Prostate gland (tissue), 2 donors: ENCODE measurements around the gene SLFN12L. TPM values are rescaled to one million over a fixed set of nuclear protein-coding genes. Genes with fewer than 3 reads are reported as not detected.

Experiments used
- DNase-seq: peaks from one replicate; pipeline ENCODE4 v3.0.0-alpha.2; 2019; ENCODE audit warnings: low spot score
- H3K27ac ChIP-seq, 2 donors: fragments of 200-600 bp; sonication (generic); 2 replicates each; pipeline ENCODE4 v1.5.1; 2017 to 2019
- H3K27me3 ChIP-seq: fragments of 200-600 bp; sonication (generic); replicated peaks from 2 replicates; pipeline ENCODE4 v1.5.1; 2019; ENCODE audit not compliant: insufficient read depth
- H3K36me3 ChIP-seq, 2 donors: fragments of 200-600 bp; sonication (generic); 1 replicate in 1 of 2; 2 replicates in 1 of 2; pipeline versions ENCODE4 v1.5.1 to v1.8.1; 2017 to 2019
- H3K4me1 ChIP-seq: fragments of 200-600 bp; sonication (generic); replicated peaks from 2 replicates; pipeline ENCODE4 v1.5.1; 2019
- H3K4me3 ChIP-seq, 2 donors: fragments of 200-600 bp; sonication (generic); 2 replicates each; pipeline ENCODE4 v1.5.1; 2017 to 2019
- H3K9me3 ChIP-seq: fragments of 200-600 bp; sonication (generic); 2 replicates; pipeline ENCODE4 v1.5.1; 2017
- CTCF ChIP-seq, 4 experiments: fragments of 200-600 bp in 2 of 4; fragments of 450-650 bp in 2 of 4; sonication (generic) in 2 of 4; IDR thresholded peaks; 1 replicate in 3 of 4; 2 replicates in 1 of 4; pipeline ENCODE4 v1.5.1; 2016 to 2019; ENCODE audit warnings: antibody characterized with exemption in 4 of 4, mild to moderate bottlenecking in 2 of 4, moderate library complexity in 2 of 4
- POLR2A ChIP-seq: fragments of 450-650 bp; IDR thresholded peaks from one replicate; pipeline ENCODE4 v1.6.1; 2016; ENCODE audit warnings: antibody characterized with exemption, mild to moderate bottlenecking
- POLR2AphosphoS5 ChIP-seq: sonication (generic); formaldehyde crosslinking; IDR thresholded peaks from one replicate; pipeline ENCODE4 v1.6.1; 2017; ENCODE audit warnings: antibody characterized with exemption
- WGBS: methylation state at CpG from one replicate; pipeline ENCODE4 v1.1.5; 2018; 5-methylcytosine and 5-hydroxymethylcytosine counted together
- intact Hi-C: fragments of 100-400 bp; cut with DNase I; formaldehyde crosslinking; loops from one replicate; pipeline ENCODE4 v1.14.2; 2022
- total RNA-seq, 2 donors: library from RNA; depleted of rRNA; stranded (reverse); fragments of >200 nt; gene quantifications; one replicate each; pipeline ENCODE4 v1.1.0, GENCODE V29; 2016

SLFN12L gene
- total RNA-seq, 2 donors from 2014 or later, result 0.23 to 1.2 TPM

GRCh38 chr17:35543856-35544255 is 6.4 kb upstream of the SLFN12L start:
- Histone ChIP-seq H3K36me3 (no peaks in the 10 kb centered on the region), H3K27me3 (no peaks in the 10 kb centered on the region), H3K9me3 (no peaks in the 10 kb centered on the region), H3K27ac (no peak overlapping the region), H3K4me3 (no peak overlapping the region), H3K4me1 (no peaks in the 10 kb centered on the region)
- DNase-seq, result no peak
- WGBS, result 37% methylated on average over 1 of the region's 1 CpG
- intact Hi-C loops, result no loop called here
- TF ChIP-seq CTCF (IDR thresholded peaks at IDR 0.05), result no peak
- no peak for TF ChIP-seq POLR2AphosphoS5
- no peak for TF ChIP-seq POLR2A

GRCh38 chr17:35542990-35543389 is 5.5 kb upstream of the SLFN12L start:
- no peak overlapping the region for H3K27ac ChIP-seq
- no peak overlapping the region for H3K4me3 ChIP-seq
- no peaks in the 10 kb centered on the region for H3K27me3 ChIP-seq
- no peaks in the 10 kb centered on the region for H3K4me1 ChIP-seq
- no peak for TF ChIP-seq POLR2AphosphoS5
- TF ChIP-seq CTCF (IDR thresholded peaks at IDR 0.05), result no peak
- no peak for TF ChIP-seq POLR2A
- no peaks in the 10 kb centered on the region for H3K9me3 ChIP-seq
- no peak for DNase-seq
- no peaks in the 10 kb centered on the region for H3K36me3 ChIP-seq
- intact Hi-C loops, result no loop called here

- DNase-seq, result no peak
- intact Hi-C loops, result no loop called here
- Histone ChIP-seq H3K9me3 (no peaks in the 10 kb centered on the region), H3K4me1 (no peaks in the 10 kb centered on the region), H3K36me3 (no peaks in the 10 kb centered on the region), H3K27ac (no peak overlapping the region), H3K27me3 (no peaks in the 10 kb centered on the region), H3K4me3 (no peak overlapping the region)
- TF ChIP-seq CTCF (IDR thresholded peaks at IDR 0.05) (no peak), POLR2AphosphoS5 (no peak), POLR2A (no peak)
- WGBS, result 67% methylated on average over 1 of the region's 1 CpG
Observed at GRCh38 chr17:35541434-35541833, 4.0 kb upstream of the SLFN12L start.

- intact Hi-C loops, result no loop called here
- Histone ChIP-seq H3K36me3 (no peaks in the 10 kb centered on the region), H3K27ac (peak overlapping the region in 1 of 2 donors; percentile 10), H3K4me1 (no peaks in the 10 kb centered on the region), H3K27me3 (no peaks in the 10 kb centered on the region), H3K4me3 (peak overlapping the region in 1 of 2 donors; percentile 13), H3K9me3 (no peaks in the 10 kb centered on the region)
- DNase-seq, result no peak
- WGBS, result 43% methylated on average over 8 of the region's 8 CpGs
- TF ChIP-seq POLR2AphosphoS5 (no peak), POLR2A (no peak), CTCF (IDR thresholded peaks at IDR 0.05) (no peak)
Observed at GRCh38 chr17:35540589-35541404, 3.3 kb upstream of the SLFN12L start.

- TF ChIP-seq POLR2AphosphoS5 (no peak), POLR2A (no peak), CTCF (IDR thresholded peaks at IDR 0.05) (no peak)
- no peak overlapping the region for H3K4me3 ChIP-seq
- WGBS, result 44% methylated on average over 5 of the region's 5 CpGs
- H3K27ac ChIP-seq, result no peak overlapping the region
- H3K4me1 ChIP-seq, result no peaks in the 10 kb centered on the region
- no peaks in the 10 kb centered on the region for H3K27me3 ChIP-seq
- intact Hi-C loops, result loop anchor here (2.0 kb wide), 1 partner anchor 227 kb away; no protein-coding TSS in a partner anchor
- H3K9me3 ChIP-seq, result no peaks in the 10 kb centered on the region
- no peak for DNase-seq
- no peaks in the 10 kb centered on the region for H3K36me3 ChIP-seq
Observed at GRCh38 chr17:35539659-35540026, 2.2 kb upstream of the SLFN12L start.
